Activated T-helper 1 cell treated with anti-CD3 and anti-CD28 coated beads, Interleukin-2, amount 50 U/mL, for 16 hours (primary cell): Measurements from ENCODE around the gene PMFBP1.
"Not testable (repeated sequence)": the region's sequence is repeated elsewhere in the genome, so short reads cannot be mapped to it uniquely, and the experiment has no call there.

Source experiments
- DNase-seq, 2 donors: peaks; one replicate each; pipeline ENCODE4 v3.0.0-alpha.2; 2020; ENCODE audit warnings: low read depth in 1 of 2, low spot score in 1 of 2

Gene PMFBP1

GRCh38 chr16:72108353-72109102 is 63.4 kb downstream of the PMFBP1 start:
- no peak for DNase-seq

GRCh38 chr16:72107371-72107770 is 64.6 kb downstream of the PMFBP1 start:
- DNase-seq = no peak

GRCh38 chr16:72105978-72106377 is 66.0 kb downstream of the PMFBP1 start:
- no peak for DNase-seq

GRCh38 chr16:72104905-72105304 is 67.0 kb downstream of the PMFBP1 start:
- DNase-seq = no peak

- no peak for DNase-seq
These were observed 70.8 kb downstream of the PMFBP1 start for GRCh38 chr16:72101195-72101594.

GRCh38 chr16:72099377-72099818 is 72.6 kb downstream of the PMFBP1 start:
- DNase-seq = no peak

GRCh38 chr16:72098936-72099335 is 73.0 kb downstream of the PMFBP1 start:
- no peak for DNase-seq

GRCh38 chr16:72094266-72094610 is 77.7 kb downstream of the PMFBP1 start:
- DNase-seq = peak in 1 of 2 donors; percentile 13

GRCh38 chr16:72093448-72094265 is 78.3 kb downstream of the PMFBP1 start, which contains the start of the genes DHX38 and TXNL4B:
DHX38 (plus strand) TSS chr16:72093847; CDS start chr16:72096158, 2,311 bp downstream.
TXNL4B (minus strand) TSS chr16:72093620; CDS start chr16:72090749, 2,871 bp downstream.
- DNase-seq = peak; percentile 70 to 82

GRCh38 chr16:72092832-72093447 is 79.0 kb downstream of the PMFBP1 start:
- no peak for DNase-seq

- DNase-seq = no peak
These were observed 80.7 kb downstream of the PMFBP1 start for GRCh38 chr16:72091217-72091616.

GRCh38 chr16:72085002-72085401 is 87.0 kb downstream of the PMFBP1 start:
- DNase-seq = no peak

- no peak for DNase-seq
These were observed 87.5 kb downstream of the PMFBP1 start for GRCh38 chr16:72084445-72084844.

- no peak for DNase-seq
These were observed 88.1 kb downstream of the PMFBP1 start for GRCh38 chr16:72083778-72084404.

GRCh38 chr16:72076991-72077706 is 94.8 kb downstream of the PMFBP1 start:
- not testable (repeated sequence) for DNase-seq

GRCh38 chr16:72075067-72075466 is 96.9 kb downstream of the PMFBP1 start:
- DNase-seq = not testable (repeated sequence)

GRCh38 chr16:72073560-72074230 is 98.3 kb downstream of the PMFBP1 start:
- DNase-seq = no peak

GRCh38 chr16:72072514-72073342 is 99.2 kb downstream of the PMFBP1 start:
- DNase-seq = no peak
